DLD1 (cell line): ENCODE data around the gene LYRM4.

Source experiments
- in situ Hi-C: cut with HindIII; loops from 2 replicates; pipeline ENCODE4 v1.10.0; 2017; ENCODE audit warnings: low sequenced_read_pairs

LYRM4 gene

GRCh38 chr6:5178806-5179205, 81.9 kb downstream of the LYRM4 start:
- in situ Hi-C loops = no loop called here

GRCh38 chr6:5175635-5176034, 85.1 kb downstream of the LYRM4 start:
- in situ Hi-C loops = no loop called here

GRCh38 chr6:5174756-5175549, 85.8 kb downstream of the LYRM4 start:
- in situ Hi-C loops = no loop called here

GRCh38 chr6:5174244-5174643, 86.5 kb downstream of the LYRM4 start:
- in situ Hi-C loops = no loop called here

GRCh38 chr6:5173810-5174209, 86.9 kb downstream of the LYRM4 start:
- in situ Hi-C loops = no loop called here

GRCh38 chr6:5172897-5173474, 87.8 kb downstream of the LYRM4 start:
- in situ Hi-C loops = no loop called here

GRCh38 chr6:5172041-5172653, 88.6 kb downstream of the LYRM4 start:
- in situ Hi-C loops = no loop called here

GRCh38 chr6:5167501-5167900, 93.2 kb downstream of the LYRM4 start:
- in situ Hi-C loops = no loop called here

- in situ Hi-C loops = no loop called here
Measured at GRCh38 chr6:5164092-5164491, 96.7 kb downstream of the LYRM4 start.

GRCh38 chr6:5163247-5163646, 97.5 kb downstream of the LYRM4 start:
- in situ Hi-C loops = no loop called here

GRCh38 chr6:5162355-5162754, 98.4 kb downstream of the LYRM4 start:
- in situ Hi-C loops = no loop called here

GRCh38 chr6:5160206-5160605, 100.5 kb downstream of the LYRM4 start:
- in situ Hi-C loops = no loop called here

GRCh38 chr6:5159162-5159561, 101.6 kb downstream of the LYRM4 start:
- in situ Hi-C loops = no loop called here

GRCh38 chr6:5158180-5158579, 102.6 kb downstream of the LYRM4 start:
- in situ Hi-C loops = no loop called here

- in situ Hi-C loops = no loop called here
Measured at GRCh38 chr6:5157621-5158138, 103.1 kb downstream of the LYRM4 start.

- in situ Hi-C loops = no loop called here
Measured at GRCh38 chr6:5156627-5157026, 104.1 kb downstream of the LYRM4 start.

- in situ Hi-C loops = no loop called here
Measured at GRCh38 chr6:5155906-5156305, 104.8 kb downstream of the LYRM4 start.

- in situ Hi-C loops = no loop called here
Measured at GRCh38 chr6:5153186-5153585, 107.6 kb downstream of the LYRM4 start.

- in situ Hi-C loops = no loop called here
Measured at GRCh38 chr6:5152460-5152859, 108.3 kb downstream of the LYRM4 start.

- in situ Hi-C loops = no loop called here
Measured at GRCh38 chr6:5151955-5152401, 108.8 kb downstream of the LYRM4 start.

GRCh38 chr6:5151360-5151954, 109.3 kb downstream of the LYRM4 start:
- in situ Hi-C loops = no loop called here
